GM18498 (cell line): ENCODE results near the gene RPN2.
"Not testable (repeated sequence)": the region's sequence is repeated elsewhere in the genome, so short reads cannot be mapped to it uniquely, and the experiment has no call there.

Experiments used
- ATAC-seq: cut with Tn5 transposase; IDR thresholded peaks from one replicate; pipeline ENCODE4 v1.9.1; 2021; ENCODE audit warnings: mild to moderate bottlenecking, moderate library complexity; ENCODE audit not compliant: unreplicated experiment

RPN2 gene

GRCh38 chr20:37178839-37179682 is at the start of gene RPN2, which contains the start of gene MROH8:
Gene RPN2 (plus strand): TSS chr20:37179330. CDS start chr20:37179357, 27 bp downstream.
Gene MROH8 (minus strand): TSS chr20:37179548.
- ATAC-seq = peak; percentile 92

GRCh38 chr20:37131486-37131885 is 47.6 kb upstream of the RPN2 start:
- no peak for ATAC-seq

GRCh38 chr20:37133952-37134351 is 45.2 kb upstream of the RPN2 start:
- ATAC-seq = no peak

- no peak for ATAC-seq
Measured at GRCh38 chr20:37137547-37137946, 41.6 kb upstream of the RPN2 start.

- ATAC-seq = no peak
Measured at GRCh38 chr20:37142708-37143107, 36.4 kb upstream of the RPN2 start.

- ATAC-seq = no peak
Measured at GRCh38 chr20:37144856-37145404, 34.2 kb upstream of the RPN2 start.

- ATAC-seq = no peak
Measured at GRCh38 chr20:37147250-37147649, 31.9 kb upstream of the RPN2 start.

GRCh38 chr20:37150864-37151263 is 28.3 kb upstream of the RPN2 start:
- ATAC-seq = not testable (repeated sequence)

GRCh38 chr20:37151529-37151928 is 27.6 kb upstream of the RPN2 start:
- no peak for ATAC-seq

- ATAC-seq = no peak
Measured at GRCh38 chr20:37152284-37152683, 26.8 kb upstream of the RPN2 start.

GRCh38 chr20:37154684-37155298 is 24.3 kb upstream of the RPN2 start:
- no peak for ATAC-seq

- no peak for ATAC-seq
Measured at GRCh38 chr20:37155987-37156386, 23.1 kb upstream of the RPN2 start.

GRCh38 chr20:37158248-37158647 is 20.9 kb upstream of the RPN2 start:
- no peak for ATAC-seq

GRCh38 chr20:37160683-37161082 is 18.4 kb upstream of the RPN2 start:
- no peak for ATAC-seq

- ATAC-seq = no peak
Measured at GRCh38 chr20:37161830-37162549, 17.1 kb upstream of the RPN2 start.

- no peak for ATAC-seq
Measured at GRCh38 chr20:37162646-37163045, 16.5 kb upstream of the RPN2 start.

GRCh38 chr20:37163832-37164554 is 15.1 kb upstream of the RPN2 start:
- no peak for ATAC-seq

- ATAC-seq = no peak
Measured at GRCh38 chr20:37165031-37165430, 14.1 kb upstream of the RPN2 start.

- ATAC-seq = no peak
Measured at GRCh38 chr20:37166867-37167266, 12.3 kb upstream of the RPN2 start.

- ATAC-seq = no peak
Measured at GRCh38 chr20:37172836-37173235, 6.3 kb upstream of the RPN2 start.
